Caco-2 (cell line): ENCODE data around the gene HTR3B. TPM values are rescaled to one million over a fixed set of nuclear protein-coding genes. Genes with fewer than 3 reads are reported as not detected.
A peak's percentile ranks its signal among the peaks of the same experiment; 100 is the strongest.

Experiments
- BruUV-seq: library from RNA; stranded (reverse); fragments of 400-500 nt; replicated peaks from 2 replicates; lab custom pipeline; 2021; lab: Mats Ljungman, UMichigan
- CTCF ChIA-PET: fragments of 300-600 bp; sonication (Branson Sonifier 250); formaldehyde crosslinking; loops from one replicate; lab custom pipeline; 2022; ENCODE audit warnings: antibody characterized with exemption; lab: Charles Lee
- POLR2A ChIA-PET: fragments of 300-600 bp; sonication (Branson Sonifier 250); formaldehyde crosslinking; loops from one replicate; lab custom pipeline; 2022; ENCODE audit warnings: antibody characterized with exemption; lab: Charles Lee
- DNase-seq, 2 experiments: peaks; one replicate each; pipeline versions ENCODE4 v3.0.0 to v3.0.0-alpha.2; 2020 to 2022
- H3K27me3 ChIP-seq: replicated peaks from 2 replicates; pipeline ENCODE4 v1.6.0; 2011; ENCODE audit warnings: low read length; ENCODE audit not compliant: control insufficient read depth, insufficient read depth
- H3K36me3 ChIP-seq: 2 replicates; pipeline ENCODE4 v1.5.1; 2011; ENCODE audit warnings: low read length; ENCODE audit not compliant: control insufficient read depth, insufficient read depth
- H3K4me1 ChIP-seq: fragments of 250-450 bp; sonication (Bioruptor Pico); 2 replicates; pipeline ENCODE4 v1.5.1; 2020; ENCODE audit warnings: mild to moderate bottlenecking
- H3K4me3 ChIP-seq: 2 replicates; pipeline ENCODE4 v1.5.1; 2011; ENCODE audit warnings: low read depth, mild to moderate bottlenecking, control low read depth, low read length
- H3K9me3 ChIP-seq: fragments of 250-450 bp; sonication (Bioruptor Pico); 2 replicates; pipeline ENCODE4 v1.5.1; 2020; ENCODE audit warnings: mild to moderate bottlenecking, moderate library complexity
- H3K27ac Mint-ChIP-seq: one replicate; pipeline ENCODE4 v1.8.0; 2022; ENCODE audit warnings: mixed read lengths; ENCODE audit not compliant: unreplicated experiment
- H3K27me3 Mint-ChIP-seq: one replicate; pipeline ENCODE4 v1.8.0; 2022; ENCODE audit warnings: mixed read lengths; ENCODE audit not compliant: insufficient read depth, unreplicated experiment
- H3K36me3 Mint-ChIP-seq: one replicate; pipeline ENCODE4 v1.8.0; 2022; ENCODE audit warnings: mild to moderate bottlenecking, mixed read lengths; ENCODE audit not compliant: insufficient read depth, unreplicated experiment
- H3K4me1 Mint-ChIP-seq: one replicate; pipeline ENCODE4 v1.8.0; 2022; ENCODE audit warnings: low read depth, mixed read lengths; ENCODE audit not compliant: unreplicated experiment
- H3K4me3 Mint-ChIP-seq: one replicate; pipeline ENCODE4 v1.8.0; 2022; ENCODE audit warnings: mild to moderate bottlenecking, moderate library complexity, mixed read lengths; ENCODE audit not compliant: unreplicated experiment
- H3K9me3 Mint-ChIP-seq: one replicate; pipeline ENCODE4 v1.8.0; 2022; ENCODE audit warnings: mixed read lengths; ENCODE audit not compliant: unreplicated experiment
- CTCF ChIP-seq, 2 experiments: fragments of 200-600 bp in 1 of 2; IDR thresholded peaks; 1 replicate in 1 of 2; 2 replicates in 1 of 2; pipeline versions ENCODE4 v1.5.1 to v1.8.0; 2011 to 2022; ENCODE audit warnings: antibody characterized with exemption in 1 of 2, control low read depth in 1 of 2, inconsistent platforms in 1 of 2, low read depth in 1 of 2, low read length in 1 of 2, mild to moderate bottlenecking in 1 of 2, moderate library complexity in 1 of 2; ENCODE audit not compliant: insufficient read depth in 1 of 2, severe bottlenecking in 1 of 2, unreplicated experiment in 1 of 2
- intact Hi-C: fragments of 100-400 bp; cut with micrococcal nuclease; formaldehyde crosslinking; loops from one replicate; pipeline ENCODE4 v1.10.0; 2022; ENCODE audit not compliant: unreplicated experiment
- total RNA-seq: library from RNA; stranded (reverse); gene quantifications from 2 replicates; pipeline ENCODE4 v1.2.3, GENCODE V29; 2022

The HTR3B gene
- total RNA-seq, 1 experiment from 2014 or later: not detected

GRCh38 chr11:113874581-113875233 is 29.9 kb upstream of the HTR3B start:
- CTCF ChIA-PET: interaction anchor here (0.7 to 1.5 kb wide), 4 partner anchors 21 to 203 kb away, joined by 3 to 6 read pairs (median 3); partner anchors contain the start of gene ZW10

GRCh38 chr11:113875234-113876073 is 29.1 kb upstream of the HTR3B start, which contains the start of gene USP28:
USP28 (minus strand) TSS chr11:113875572; CDS start chr11:113875501, 71 bp downstream.
- peak; percentile 99 to 100 for DNase-seq
- ChIA-PET CTCF (interaction anchor here (0.6 to 1.5 kb wide), 6 partner anchors 21 to 387 kb away, joined by 3 to 6 read pairs (median 3); no protein-coding TSS in a partner anchor), POLR2A (interaction anchor here (0.5 to 1.6 kb wide), 9 partner anchors 16 to 523 kb away, joined by 3 to 6 read pairs (median 5); no protein-coding TSS in a partner anchor)
- Histone ChIP-seq H3K9me3 (no peaks in the 10 kb centered on the region), H3K4me1 (peaks cover 12% of the 10 kb centered on the region), H3K27me3 (no peaks in the 10 kb centered on the region), H3K4me3 (peak within 1 kb of the TSS; percentile 66), H3K36me3 (no peaks in the 10 kb centered on the region)
- BruUV-seq: no TSS peak
- peaks cover 45% of the 10 kb centered on the region for H3K4me1 Mint-ChIP-seq
- intact Hi-C loops: loop anchor here (1.0 kb wide), 2 partner anchors 9 to 13 kb away; no protein-coding TSS in a partner anchor
- H3K4me3 Mint-ChIP-seq: peak within 1 kb of the TSS; percentile 86
- peak in 1 of 2 experiments; percentile 23 for TF ChIP-seq CTCF (IDR thresholded peaks at IDR 0.05; ENCODE audit: insufficient read depth in 1 of 2, low read depth in 1 of 2, low read length in 1 of 2, severe bottlenecking in 1 of 2, unreplicated experiment in 1 of 2)
- H3K9me3 Mint-ChIP-seq: peaks cover 10% of the 10 kb centered on the region
- peaks cover 29% of the 10 kb centered on the region for H3K36me3 Mint-ChIP-seq
- no peaks in the 10 kb centered on the region for H3K27me3 Mint-ChIP-seq
- H3K27ac Mint-ChIP-seq: peak within 1 kb of the TSS; percentile 96

More at GRCh38 chr11:113874581-113875233, 29.9 kb upstream of the HTR3B start:
- Mint-ChIP-seq H3K27me3 (no peaks in the 10 kb centered on the region), H3K9me3 (peaks cover 10% of the 10 kb centered on the region), H3K4me1 (peaks cover 45% of the 10 kb centered on the region), H3K36me3 (peaks cover 23% of the 10 kb centered on the region), H3K27ac (peak overlapping the region; percentile 20), H3K4me3 (peak overlapping the region; percentile 86)
- Histone ChIP-seq H3K27me3 (no peaks in the 10 kb centered on the region), H3K4me3 (peak overlapping the region; percentile 66), H3K9me3 (no peaks in the 10 kb centered on the region), H3K36me3 (no peaks in the 10 kb centered on the region), H3K4me1 (peaks cover 12% of the 10 kb centered on the region)
- TF ChIP-seq CTCF (IDR thresholded peaks at IDR 0.05; ENCODE audit: insufficient read depth in 1 of 2, low read depth in 1 of 2, low read length in 1 of 2, severe bottlenecking in 1 of 2, unreplicated experiment in 1 of 2): no peak
- POLR2A ChIA-PET: interaction anchor here (0.6 to 1.6 kb wide), 5 partner anchors 15 to 433 kb away, joined by 3 to 6 read pairs (median 3); no protein-coding TSS in a partner anchor
- DNase-seq: peak in 1 of 2 experiments; percentile 40
- intact Hi-C loops: loop anchor here (1.0 to 5.0 kb wide), 3 partner anchors 10 to 67 kb away; no protein-coding TSS in a partner anchor
- BruUV-seq: TSS peak; percentile 47
